Measurements from ENCODE around the gene NAV3.

GRCh38 chr12:78164154-78164553, 333.5 kb downstream of the NAV3 start:
- TF ChIP-seq SP1 (IDR thresholded peaks at IDR 0.05) (no peak), LEF1 (IDR thresholded peaks at IDR 0.05; ENCODE audit: borderline replicate concordance) (no peak), ZNF384 (IDR thresholded peaks at IDR 0.05) (no peak), BHLHE40 (IDR thresholded peaks at IDR 0.05; ENCODE audit: borderline replicate concordance) (no peak), CTBP1 (IDR thresholded peaks at IDR 0.05; ENCODE audit: borderline replicate concordance) (no peak), FOXM1 (IDR thresholded peaks at IDR 0.05; ENCODE audit: borderline replicate concordance) (no peak), ELF4 (IDR thresholded peaks at IDR 0.05) (no peak), L3MBTL2 (conservative IDR thresholded peaks at IDR 0.05) (no peak), SUZ12 (IDR thresholded peaks at IDR 0.05) (no peak), PKNOX1 (IDR thresholded peaks at IDR 0.05) (no peak)

Measured in HEK293T (cell line).